HL-60 (cell line): ENCODE data around the gene RPAIN.

Source experiments
- CTCF ChIP-seq: IDR thresholded peaks from one replicate; pipeline ENCODE4 v1.5.1; 2011; ENCODE audit warnings: low read length, control low read depth, inconsistent platforms; ENCODE audit not compliant: insufficient read depth
- GABPA ChIP-seq: IDR thresholded peaks from 2 replicates; pipeline ENCODE4 v1.6.1; 2012; ENCODE audit warnings: low read depth
- POLR2AphosphoS5 ChIP-seq: IDR thresholded peaks from 2 replicates; pipeline ENCODE4 v1.6.1; 2012; ENCODE audit warnings: low read depth
- SPI1 ChIP-seq: IDR thresholded peaks from 2 replicates; pipeline ENCODE4 v1.6.1; 2012; ENCODE audit warnings: low read depth, mild to moderate bottlenecking, borderline replicate concordance

GRCh38 chr17:5466295-5466694 is 46.3 kb downstream of the RPAIN start:
- TF ChIP-seq CTCF (no peak), GABPA (no peak), POLR2AphosphoS5 (no peak), SPI1 (no peak)
